Stomach (tissue), 9 donors: ENCODE measurements around the gene LRCH1. TPM values are rescaled to one million over a fixed set of nuclear protein-coding genes. Genes with fewer than 3 reads are reported as not detected.
A peak's percentile ranks its signal among the peaks of the same experiment; 100 is the strongest.

ENCODE experiments used
- DNase-seq, 2 donors: peaks; one replicate each; pipeline versions ENCODE4 v3.0.0 to v3.0.0-alpha.2; 2013 to 2019
- H3K27ac ChIP-seq, 5 donors: fragments of 200-600 bp in 4 of 5; sonication (generic) in 4 of 5; one replicate each; pipeline ENCODE4 v1.5.1; 2013 to 2019; ENCODE audit warnings: mild to moderate bottlenecking in 1 of 5, moderate library complexity in 1 of 5
- H3K27me3 ChIP-seq, 3 donors: fragments of 200-600 bp; sonication (generic); one replicate each; pipeline ENCODE4 v1.5.1; 2017 to 2019; ENCODE audit warnings: mixed run types in 1 of 3
- H3K36me3 ChIP-seq, 4 donors: fragments of 200-600 bp; sonication (generic); 1 replicate in 3 of 4; 2 replicates in 1 of 4; pipeline ENCODE4 v1.5.1; 2016 to 2019
- H3K4me1 ChIP-seq, 4 donors: fragments of 200-600 bp; sonication (generic); one replicate each; pipeline ENCODE4 v1.5.1; 2016 to 2019
- H3K4me3 ChIP-seq, 4 donors: fragments of 200-600 bp; sonication (generic) in 3 of 4; one replicate each; pipeline ENCODE4 v1.5.1; 2016 to 2019; ENCODE audit warnings: mild to moderate bottlenecking in 1 of 4
- H3K9me3 ChIP-seq, 4 donors: fragments of 200-600 bp; sonication (generic); one replicate each; pipeline ENCODE4 v1.5.1; 2016 to 2019
- EP300 ChIP-seq: sonication (generic); formaldehyde crosslinking; IDR thresholded peaks from one replicate; pipeline ENCODE4 v1.6.1; 2017; ENCODE audit warnings: antibody characterized with exemption
- POLR2A ChIP-seq, 4 donors: fragments of 450-650 bp; IDR thresholded peaks; one replicate each; pipeline ENCODE4 v1.6.1; 2016; ENCODE audit warnings: antibody characterized with exemption in 4 of 4, control low read depth in 2 of 4, mild to moderate bottlenecking in 1 of 4, moderate library complexity in 1 of 4
- POLR2AphosphoS5 ChIP-seq, 3 donors: sonication (generic); formaldehyde crosslinking; IDR thresholded peaks; one replicate each; pipeline ENCODE4 v1.6.1; 2016; ENCODE audit warnings: antibody characterized with exemption in 3 of 3
- WGBS, 5 donors: extraction: QIAGEN DNeasy Blood & Tissue Kit in 3 of 5; methylation state at CpG; one replicate each; pipeline versions ENCODE4 v1.1.5 to v1.1.7; 2013 to 2018; 5-methylcytosine and 5-hydroxymethylcytosine counted together
- intact Hi-C: fragments of 100-400 bp; cut with DNase I; formaldehyde crosslinking; loops from one replicate; pipeline ENCODE4 v1.15.1; 2023; ENCODE audit warnings: low total_unique reads
- polyA plus RNA-seq, 3 donors: library from polyadenylated mRNA; stranded (reverse); fragments of 200-250 nt; gene quantifications; one replicate each; pipeline ENCODE4 v1.2.3, GENCODE V29; 2013
- total RNA-seq, 5 donors: library from RNA; depleted of rRNA; stranded (reverse); fragments of >200 nt; gene quantifications; one replicate each; pipeline versions ENCODE4 v1.1.0 to v1.2.3, GENCODE V29; 2014 to 2016
- TF ChIP-seq, protein P1 (sequence below), 7 experiments: fragments of 450-650 bp in 4 of 7; fragments of 200-600 bp in 3 of 7; sonication (generic) in 3 of 7; IDR thresholded peaks; one replicate each; pipeline ENCODE4 v1.5.1; 2016 to 2019; ENCODE audit warnings: antibody characterized with exemption in 7 of 7, control low read depth in 2 of 7, mild to moderate bottlenecking in 1 of 7
- donor health status: healthy with polysubstance abuse.
- donor health status: Bipolar disorder and iron deficiency.
- donor health status: healthy.

The LRCH1 gene
- total and polyA plus RNA-seq, 8 donors: 5.4 to 70.6 (median 19.4) TPM

- WGBS, 5 donors: 75 to 83% (median 76%) methylated on average over 7 of the region's 7 CpGs
- DNase-seq: no peak
- Histone ChIP-seq H3K36me3 (no peaks in the 10 kb centered on the region), H3K4me3 (no peak overlapping the region), H3K9me3 (no peaks in the 10 kb centered on the region), H3K27me3 (no peaks in the 10 kb centered on the region), H3K4me1 (peaks cover 75 to 100% (median 92%) of the 10 kb centered on the region in 4 donors), H3K27ac (peak overlapping the region in 3 of 5 donors; percentile 64 to 70 (median 66))
- intact Hi-C loops: no loop called here
- TF ChIP-seq, protein P1, sequence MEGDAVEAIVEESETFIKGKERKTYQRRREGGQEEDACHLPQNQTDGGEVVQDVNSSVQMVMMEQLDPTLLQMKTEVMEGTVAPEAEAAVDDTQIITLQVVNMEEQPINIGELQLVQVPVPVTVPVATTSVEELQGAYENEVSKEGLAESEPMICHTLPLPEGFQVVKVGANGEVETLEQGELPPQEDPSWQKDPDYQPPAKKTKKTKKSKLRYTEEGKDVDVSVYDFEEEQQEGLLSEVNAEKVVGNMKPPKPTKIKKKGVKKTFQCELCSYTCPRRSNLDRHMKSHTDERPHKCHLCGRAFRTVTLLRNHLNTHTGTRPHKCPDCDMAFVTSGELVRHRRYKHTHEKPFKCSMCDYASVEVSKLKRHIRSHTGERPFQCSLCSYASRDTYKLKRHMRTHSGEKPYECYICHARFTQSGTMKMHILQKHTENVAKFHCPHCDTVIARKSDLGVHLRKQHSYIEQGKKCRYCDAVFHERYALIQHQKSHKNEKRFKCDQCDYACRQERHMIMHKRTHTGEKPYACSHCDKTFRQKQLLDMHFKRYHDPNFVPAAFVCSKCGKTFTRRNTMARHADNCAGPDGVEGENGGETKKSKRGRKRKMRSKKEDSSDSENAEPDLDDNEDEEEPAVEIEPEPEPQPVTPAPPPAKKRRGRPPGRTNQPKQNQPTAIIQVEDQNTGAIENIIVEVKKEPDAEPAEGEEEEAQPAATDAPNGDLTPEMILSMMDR (IDR thresholded peaks at IDR 0.05): no peak
- TF ChIP-seq EP300 (no peak), POLR2A (IDR thresholded peaks at IDR 0.05) (no peak), POLR2AphosphoS5 (IDR thresholded peaks at IDR 0.05) (no peak)
Measured at GRCh38 chr13:46598140-46598819, 45.3 kb downstream of the LRCH1 start.

GRCh38 chr13:46598820-46599180, 45.8 kb downstream of the LRCH1 start:
- TF ChIP-seq, protein P1 (IDR thresholded peaks at IDR 0.05): no peak
- TF ChIP-seq EP300 (no peak), POLR2AphosphoS5 (IDR thresholded peaks at IDR 0.05) (no peak), POLR2A (IDR thresholded peaks at IDR 0.05) (no peak)
- DNase-seq: no peak
- intact Hi-C loops: no loop called here
- H3K27ac ChIP-seq: peak overlapping the region in 3 of 5 donors; percentile 49 to 66 (median 64)
- H3K36me3 ChIP-seq: no peaks in the 10 kb centered on the region
- H3K27me3 ChIP-seq: no peaks in the 10 kb centered on the region
- peaks cover 80 to 100% (median 93%) of the 10 kb centered on the region in 4 donors for H3K4me1 ChIP-seq
- WGBS, 5 donors: 81 to 88% (median 84%) methylated on average over 2 of the region's 2 CpGs
- H3K9me3 ChIP-seq: no peaks in the 10 kb centered on the region
- no peak overlapping the region for H3K4me3 ChIP-seq

DNA sequence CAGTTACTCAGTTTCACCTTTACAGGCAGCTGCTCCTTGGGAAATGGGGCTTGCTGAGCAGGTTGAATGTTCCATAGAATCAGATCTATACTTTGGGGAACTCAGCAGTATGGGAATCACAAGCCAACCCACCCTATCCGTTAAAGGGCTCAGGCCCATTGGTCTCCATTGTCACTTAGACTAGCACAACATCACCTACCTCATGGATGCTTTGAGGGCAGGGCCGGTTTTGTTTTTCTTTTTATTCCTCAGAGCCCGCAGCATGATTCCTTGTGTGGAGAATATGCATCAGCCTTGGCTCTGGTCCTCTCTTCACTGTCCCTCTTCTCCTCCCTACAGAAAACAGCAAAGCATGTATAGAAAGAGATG, 48.0 kb downstream of the LRCH1 start:
- TF ChIP-seq, protein P1 (IDR thresholded peaks at IDR 0.05): no peak
- no peak for TF ChIP-seq POLR2AphosphoS5 (IDR thresholded peaks at IDR 0.05)
- TF ChIP-seq POLR2A (IDR thresholded peaks at IDR 0.05): no peak
- no peak for TF ChIP-seq EP300
- 69 to 85% (median 78%) methylated on average over 3 of the region's 3 CpGs for WGBS, 5 donors
- Histone ChIP-seq H3K36me3 (no peaks in the 10 kb centered on the region), H3K27ac (peak overlapping the region; percentile 44 to 68 (median 61)), H3K4me3 (no peak overlapping the region), H3K9me3 (no peaks in the 10 kb centered on the region), H3K27me3 (no peaks in the 10 kb centered on the region), H3K4me1 (peaks cover 80 to 100% (median 92%) of the 10 kb centered on the region in 4 donors)
- DNase-seq: no peak
- intact Hi-C loops: loop anchor here (10.0 kb wide), 1 partner anchor 46 kb away; the partner anchor contains the start of gene LRCH1

DNA sequence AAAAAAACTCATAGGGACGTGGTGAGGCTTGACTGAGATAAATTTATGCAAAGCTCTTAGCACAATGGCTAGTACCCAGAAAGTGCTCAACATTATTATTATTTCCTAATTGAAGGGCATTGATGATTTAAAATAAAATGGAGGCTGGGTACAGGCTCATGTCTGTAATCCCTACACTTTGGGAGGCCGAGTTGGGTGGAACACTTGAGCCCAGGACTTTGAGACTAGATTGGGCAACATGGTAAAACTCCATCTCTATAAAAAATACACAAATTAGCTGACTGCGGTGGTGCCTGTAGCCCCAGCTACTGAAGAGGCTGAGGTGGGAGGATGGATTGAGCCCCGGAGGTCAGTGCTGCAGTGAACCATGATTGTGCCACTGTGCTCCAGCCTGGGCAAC, 49.6 kb downstream of the LRCH1 start:
- H3K27ac ChIP-seq: peak overlapping the region in 3 of 5 donors; percentile 8 to 68 (median 61)
- DNase-seq: no peak
- peaks cover 80 to 100% (median 96%) of the 10 kb centered on the region in 4 donors for H3K4me1 ChIP-seq
- H3K27me3 ChIP-seq: no peaks in the 10 kb centered on the region
- TF ChIP-seq POLR2A (IDR thresholded peaks at IDR 0.05) (no peak), EP300 (no peak), POLR2AphosphoS5 (IDR thresholded peaks at IDR 0.05) (no peak)
- TF ChIP-seq, protein P1 (IDR thresholded peaks at IDR 0.05): no peak
- no peak overlapping the region for H3K4me3 ChIP-seq
- 89 to 92% (median 91%) methylated on average over 4 of the region's 4 CpGs for WGBS, 5 donors
- H3K36me3 ChIP-seq: no peaks in the 10 kb centered on the region
- H3K9me3 ChIP-seq: no peaks in the 10 kb centered on the region
- intact Hi-C loops: loop anchor here (10.0 kb wide), 1 partner anchor 48 kb away; the partner anchor contains the start of gene LRCH1
